HG02884 (cell line): ENCODE measurements around the gene ETV7.

Experiments used
- ATAC-seq: cut with Tn5 transposase; IDR thresholded peaks from one replicate; pipeline ENCODE4 v1.9.1; 2021; ENCODE audit warnings: mild to moderate bottlenecking, moderate library complexity; ENCODE audit not compliant: unreplicated experiment

The ETV7 gene

DNA sequence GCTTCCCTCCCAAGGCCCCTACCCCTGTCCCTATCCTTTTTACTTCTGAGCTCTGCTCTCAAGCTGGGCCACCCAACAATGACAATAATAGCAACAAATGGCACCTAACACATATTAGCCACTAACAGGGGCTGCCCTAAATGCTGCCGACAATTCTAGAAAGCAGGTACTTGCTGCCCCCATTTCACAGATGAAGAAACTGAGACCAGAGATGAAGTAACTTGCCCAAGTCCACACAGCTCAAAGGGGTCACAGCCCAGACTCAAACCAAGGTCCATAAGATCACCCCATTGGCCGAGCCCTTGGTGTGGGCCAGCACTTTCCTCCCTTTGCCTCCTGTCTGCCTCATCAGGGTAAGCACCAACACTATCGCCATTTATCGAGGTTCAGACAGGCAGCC is 62.8 kb downstream of the ETV7 start:
- ATAC-seq = no peak

- no peak for ATAC-seq
Measured at GRCh38 chr6:36324191-36324590, 63.3 kb downstream of the ETV7 start.

- ATAC-seq = no peak
Measured at GRCh38 chr6:36323062-36323461, 64.4 kb downstream of the ETV7 start.

GRCh38 chr6:36322591-36322990 is 64.9 kb downstream of the ETV7 start:
- ATAC-seq = no peak

DNA sequence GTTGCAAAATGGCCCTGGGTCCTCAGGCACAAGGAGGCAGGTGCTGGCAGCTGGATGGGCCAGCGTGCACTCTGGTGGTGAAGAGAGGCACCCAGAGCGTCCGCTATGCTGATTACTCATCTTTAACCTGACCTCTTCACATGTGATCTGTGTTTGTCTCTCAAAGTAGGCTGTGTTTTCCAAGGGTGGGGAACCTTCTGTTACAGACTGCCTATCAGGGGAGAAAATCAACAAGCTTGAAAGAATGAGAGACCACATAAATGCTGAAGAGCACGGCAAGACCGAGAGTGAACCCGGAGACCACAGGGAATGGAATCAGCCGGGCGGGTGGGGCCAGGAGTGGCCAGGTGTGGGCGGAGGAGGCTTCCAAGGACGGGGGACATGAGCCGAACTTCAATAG is 67.0 kb downstream of the ETV7 start:
- ATAC-seq = no peak

DNA sequence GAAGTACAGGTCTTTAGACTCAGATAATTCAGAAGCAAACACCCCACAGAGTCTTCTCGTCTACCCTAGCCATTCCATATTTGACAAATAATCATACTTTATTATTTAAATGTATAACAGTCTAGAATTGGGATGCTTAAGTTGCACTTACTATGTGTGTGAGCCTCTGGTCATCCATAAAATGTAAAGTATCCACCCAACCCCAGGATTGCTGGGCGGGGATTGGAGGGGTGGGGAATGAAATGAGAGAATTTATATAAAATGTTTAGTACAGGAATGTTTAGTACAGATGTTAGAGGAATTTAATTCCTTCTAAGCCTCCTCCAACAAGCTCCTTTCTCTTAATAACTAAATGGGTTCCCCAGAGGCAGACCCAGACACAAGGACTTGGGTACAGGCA is 67.6 kb downstream of the ETV7 start:
- no peak for ATAC-seq

- no peak for ATAC-seq
Measured at GRCh38 chr6:36319436-36319762, 68.1 kb downstream of the ETV7 start.

- ATAC-seq = no peak
Measured at GRCh38 chr6:36318690-36319435, 68.6 kb downstream of the ETV7 start.

DNA sequence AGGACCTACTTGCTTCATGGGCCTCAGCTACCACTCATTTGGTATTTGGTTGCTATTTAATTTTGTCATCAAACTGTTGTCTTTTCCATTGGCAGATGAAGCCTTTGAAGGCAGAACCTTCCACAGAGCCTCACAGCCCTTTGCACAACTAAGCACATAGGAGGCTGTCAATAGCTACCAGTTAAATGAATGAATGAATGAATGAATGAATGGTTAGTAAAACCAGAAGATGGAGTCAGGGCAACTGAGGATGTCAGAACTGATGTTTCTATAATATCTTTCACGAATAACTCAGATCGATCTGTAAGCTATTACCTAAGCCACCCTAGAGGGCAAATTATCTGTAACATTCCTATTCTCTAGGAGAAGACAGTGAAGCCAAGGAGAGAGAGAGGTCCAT is 69.8 kb downstream of the ETV7 start:
- no peak for ATAC-seq
